KMS-11 (cell line): Measurements from ENCODE around the gene DOC2B.

Experiments used
- H2AFZ ChIP-seq: fragments of 200-600 bp; sonication (generic); 2 replicates; pipeline ENCODE4 v1.6.1; 2016; ENCODE audit warnings: antibody characterized with exemption, mixed run types, low read depth
- H3K27ac ChIP-seq: fragments of 200-600 bp; sonication (generic); 2 replicates; pipeline ENCODE4 v1.6.1; 2016; ENCODE audit warnings: mild to moderate bottlenecking, mixed run types
- H3K27me3 ChIP-seq: fragments of 200-600 bp; sonication (generic); 2 replicates; pipeline ENCODE4 v1.6.1; 2017; ENCODE audit warnings: mild to moderate bottlenecking, low read depth, mixed run types, moderate library complexity; ENCODE audit not compliant: insufficient read depth
- H3K36me3 ChIP-seq: fragments of 200-600 bp; sonication (generic); 2 replicates; pipeline ENCODE4 v1.6.1; 2017; ENCODE audit warnings: mild to moderate bottlenecking, mixed run types; ENCODE audit not compliant: insufficient read depth
- H3K4me1 ChIP-seq: fragments of 200-600 bp; sonication (generic); 2 replicates; pipeline ENCODE4 v1.6.1; 2016; ENCODE audit warnings: mild to moderate bottlenecking, low read depth, mixed run types; ENCODE audit not compliant: poor library complexity, severe bottlenecking
- H3K4me2 ChIP-seq: fragments of 200-600 bp; sonication (generic); 2 replicates; pipeline ENCODE4 v1.7.0; 2016; ENCODE audit warnings: mild to moderate bottlenecking, mixed run types
- H3K4me3 ChIP-seq: fragments of 200-600 bp; sonication (generic); IDR thresholded peaks from 2 replicates; pipeline ENCODE4 v1.6.1; 2017; ENCODE audit warnings: low read depth, low read length, mixed read lengths; ENCODE audit not compliant: insufficient read depth
- H3K79me2 ChIP-seq: fragments of 200-600 bp; sonication (generic); 2 replicates; pipeline ENCODE4 v1.6.1; 2016; ENCODE audit warnings: low read depth, mixed run types; ENCODE audit not compliant: insufficient read depth
- H3K9ac ChIP-seq: fragments of 200-600 bp; sonication (generic); 2 replicates; pipeline ENCODE4 v1.6.1; 2016; ENCODE audit warnings: mild to moderate bottlenecking, mixed run types
- H4K20me1 ChIP-seq: fragments of 200-600 bp; sonication (generic); 2 replicates; pipeline ENCODE4 v1.6.1; 2016; ENCODE audit warnings: mild to moderate bottlenecking, mixed run types; ENCODE audit not compliant: insufficient read depth
- CTCF ChIP-seq: fragments of 200-600 bp; sonication (generic); conservative IDR thresholded peaks from 2 replicates; pipeline ENCODE4 v1.6.1; 2017; ENCODE audit warnings: low read depth, mild to moderate bottlenecking, antibody characterized with exemption, low read length, moderate library complexity, mixed read lengths

DOC2B gene

GRCh38 chr17:156094-156621, 25.3 kb downstream of the DOC2B start:
- Histone ChIP-seq H3K27ac (no peak overlapping the region), H3K27me3 (peaks cover 3% of the 10 kb centered on the region; the same call in 1 of the 2 replicates), H3K79me2 (no peaks in the 10 kb centered on the region), H4K20me1 (no peaks in the 10 kb centered on the region), H2AFZ (no peak overlapping the region), H3K4me2 (no peak overlapping the region), H3K36me3 (no peaks in the 10 kb centered on the region), H3K4me3 (no peak overlapping the region), H3K4me1 (no peaks in the 10 kb centered on the region), H3K9ac (no peak overlapping the region)
- no peak for TF ChIP-seq CTCF

DNA sequence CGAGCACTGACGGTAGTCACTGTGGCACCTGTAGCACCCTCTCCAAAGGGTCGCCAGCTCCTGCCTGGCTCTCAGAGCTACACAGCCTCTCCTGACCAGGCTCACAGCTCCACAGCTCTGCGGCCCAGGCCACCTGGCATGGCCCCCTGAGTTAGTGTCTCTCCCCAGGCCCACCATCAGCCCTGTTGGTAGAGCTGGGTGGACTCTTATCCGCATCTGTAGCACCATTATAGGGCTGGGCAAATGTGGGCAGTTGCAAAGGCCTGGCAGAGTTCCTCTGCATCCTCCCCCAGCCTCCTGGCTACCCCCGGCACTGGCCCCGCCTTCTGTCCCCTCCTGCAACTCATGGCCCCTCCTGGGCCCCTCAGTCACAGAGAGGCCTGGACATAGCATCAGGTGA, 25.9 kb downstream of the DOC2B start:
- H3K27me3 ChIP-seq: peaks cover 3% of the 10 kb centered on the region; the same call in 1 of the 2 replicates

GRCh38 chr17:153851-154250, 27.6 kb downstream of the DOC2B start:
- no peak overlapping the region for H3K9ac ChIP-seq

More for the DNA sequence above, 25.9 kb downstream of the DOC2B start:
- Histone ChIP-seq H3K79me2 (no peaks in the 10 kb centered on the region), H3K4me3 (no peak overlapping the region), H3K4me2 (no peak overlapping the region), H3K4me1 (no peaks in the 10 kb centered on the region), H3K36me3 (no peaks in the 10 kb centered on the region), H4K20me1 (no peaks in the 10 kb centered on the region), H3K9ac (no peak overlapping the region), H2AFZ (no peak overlapping the region), H3K27ac (no peak overlapping the region)
- no peak for TF ChIP-seq CTCF

DNA sequence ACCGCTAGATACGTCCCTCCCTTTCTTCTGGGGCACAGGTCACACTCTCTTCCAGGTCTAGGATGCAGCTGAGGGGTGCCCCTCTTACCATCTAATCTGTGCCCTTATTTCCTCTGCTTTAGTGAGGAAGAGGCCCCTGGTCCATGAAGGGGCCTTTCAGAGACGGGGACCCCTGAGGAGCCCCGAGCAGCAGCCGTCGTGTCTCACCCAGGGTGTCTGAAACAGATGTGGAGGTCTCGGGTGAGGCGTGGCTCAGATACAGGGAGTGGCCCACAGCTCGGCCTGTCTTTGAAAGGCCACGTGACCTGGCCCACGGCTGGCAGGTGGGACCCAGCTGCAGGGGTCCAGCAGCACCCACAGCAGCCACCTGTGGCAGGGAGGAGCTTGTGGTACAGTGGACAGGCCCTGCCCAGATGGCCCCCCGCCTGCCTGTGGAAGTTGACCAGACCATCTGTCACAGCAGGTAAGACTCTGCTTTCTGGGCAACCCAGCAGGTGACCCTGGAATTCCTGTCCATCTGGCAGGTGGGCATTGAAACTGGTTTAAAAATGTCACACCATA, 28.5 kb downstream of the DOC2B start:
- Histone ChIP-seq H3K27ac (no peak overlapping the region), H2AFZ (no peak overlapping the region), H4K20me1 (no peaks in the 10 kb centered on the region), H3K4me3 (no peak overlapping the region), H3K79me2 (no peaks in the 10 kb centered on the region), H3K36me3 (no peaks in the 10 kb centered on the region), H3K9ac (no peak overlapping the region), H3K4me2 (no peak overlapping the region), H3K27me3 (peaks cover 10% of the 10 kb centered on the region; the same call in 1 of the 2 replicates), H3K4me1 (no peaks in the 10 kb centered on the region)
- TF ChIP-seq CTCF: no peak

More at GRCh38 chr17:153851-154250, 27.6 kb downstream of the DOC2B start:
- Histone ChIP-seq H3K4me2 (no peak overlapping the region), H3K36me3 (no peaks in the 10 kb centered on the region), H3K27ac (no peak overlapping the region), H3K27me3 (peaks cover 10% of the 10 kb centered on the region; the same call in 1 of the 2 replicates), H3K79me2 (no peaks in the 10 kb centered on the region), H3K4me3 (no peak overlapping the region), H4K20me1 (no peaks in the 10 kb centered on the region), H2AFZ (no peak overlapping the region), H3K4me1 (no peaks in the 10 kb centered on the region)
- TF ChIP-seq CTCF: no peak
